Parathyroid adenoma (tissue), 2 donors: Measurements from ENCODE around the gene UACA.
"Not testable (repeated sequence)": the region's sequence is repeated elsewhere in the genome, so short reads cannot be mapped to it uniquely, and the experiment has no call there.

Source experiments
- H2AFZ ChIP-seq: fragments of 300-600 bp; sonication (generic); one replicate; pipeline ENCODE4 v1.7.0; 2017; ENCODE audit warnings: antibody characterized with exemption, mild to moderate bottlenecking
- H3K27ac ChIP-seq: fragments of 300-600 bp; sonication (generic); one replicate; pipeline ENCODE4 v1.7.0; 2017
- H3K27me3 ChIP-seq: fragments of 300-600 bp; sonication (generic); one replicate; pipeline ENCODE4 v1.7.0; 2017; ENCODE audit warnings: low read length; ENCODE audit not compliant: control insufficient read depth, insufficient read depth
- H3K36me3 ChIP-seq: fragments of 300-600 bp; sonication (generic); one replicate; pipeline ENCODE4 v1.7.0; 2017; ENCODE audit warnings: low read length; ENCODE audit not compliant: control insufficient read depth, insufficient read depth
- H3K4me1 ChIP-seq: fragments of 300-600 bp; sonication (generic); one replicate; pipeline ENCODE4 v1.7.0; 2017; ENCODE audit warnings: control low read depth
- H3K4me2 ChIP-seq: fragments of 300-600 bp; sonication (generic); one replicate; pipeline ENCODE4 v1.7.0; 2017; ENCODE audit warnings: low read length
- H3K4me3 ChIP-seq: fragments of 300-600 bp; sonication (generic); one replicate; pipeline ENCODE4 v1.7.0; 2017; ENCODE audit warnings: low read depth, low read length
- H3K79me2 ChIP-seq: fragments of 300-600 bp; sonication (generic); one replicate; pipeline ENCODE4 v1.7.0; 2017; ENCODE audit warnings: control low read depth
- H3K9ac ChIP-seq: fragments of 300-600 bp; sonication (generic); one replicate; pipeline ENCODE4 v1.7.0; 2017; ENCODE audit warnings: mild to moderate bottlenecking
- H3K9me3 ChIP-seq: fragments of 300-600 bp; sonication (generic); one replicate; pipeline ENCODE4 v1.7.0; 2017; ENCODE audit warnings: low read length; ENCODE audit not compliant: control insufficient read depth
- TF ChIP-seq, protein P1 (sequence below): fragments of 300-600 bp; sonication (generic); IDR thresholded peaks from one replicate; pipeline ENCODE4 v1.7.0; 2017; ENCODE audit warnings: antibody characterized with exemption, mild to moderate bottlenecking
- donor health status: primary hyperparathyroidism.

UACA gene

DNA sequence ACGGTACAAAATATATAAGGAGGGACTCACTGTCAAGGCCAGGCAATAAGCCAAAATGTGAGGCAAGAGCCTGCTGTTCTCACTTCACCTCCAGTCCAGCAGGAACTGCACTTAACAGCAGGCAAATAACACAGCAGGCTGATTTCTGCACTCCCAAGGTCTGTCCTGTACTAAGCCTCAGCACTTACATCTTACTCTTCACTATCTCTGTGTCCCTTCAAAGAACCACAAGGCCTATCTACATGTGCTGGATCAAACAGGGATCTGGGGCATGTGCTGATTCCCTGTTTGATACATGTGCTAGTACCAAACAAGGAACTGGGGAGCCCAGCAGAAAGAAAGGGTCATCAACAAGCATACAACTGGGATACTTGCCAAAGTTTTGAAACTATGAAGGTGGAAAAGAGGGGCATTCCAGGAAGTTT, 22.2 kb downstream of the UACA start:
- H2AFZ ChIP-seq = no peak overlapping the region
- TF ChIP-seq, protein P1, sequence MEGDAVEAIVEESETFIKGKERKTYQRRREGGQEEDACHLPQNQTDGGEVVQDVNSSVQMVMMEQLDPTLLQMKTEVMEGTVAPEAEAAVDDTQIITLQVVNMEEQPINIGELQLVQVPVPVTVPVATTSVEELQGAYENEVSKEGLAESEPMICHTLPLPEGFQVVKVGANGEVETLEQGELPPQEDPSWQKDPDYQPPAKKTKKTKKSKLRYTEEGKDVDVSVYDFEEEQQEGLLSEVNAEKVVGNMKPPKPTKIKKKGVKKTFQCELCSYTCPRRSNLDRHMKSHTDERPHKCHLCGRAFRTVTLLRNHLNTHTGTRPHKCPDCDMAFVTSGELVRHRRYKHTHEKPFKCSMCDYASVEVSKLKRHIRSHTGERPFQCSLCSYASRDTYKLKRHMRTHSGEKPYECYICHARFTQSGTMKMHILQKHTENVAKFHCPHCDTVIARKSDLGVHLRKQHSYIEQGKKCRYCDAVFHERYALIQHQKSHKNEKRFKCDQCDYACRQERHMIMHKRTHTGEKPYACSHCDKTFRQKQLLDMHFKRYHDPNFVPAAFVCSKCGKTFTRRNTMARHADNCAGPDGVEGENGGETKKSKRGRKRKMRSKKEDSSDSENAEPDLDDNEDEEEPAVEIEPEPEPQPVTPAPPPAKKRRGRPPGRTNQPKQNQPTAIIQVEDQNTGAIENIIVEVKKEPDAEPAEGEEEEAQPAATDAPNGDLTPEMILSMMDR = no peak

DNA sequence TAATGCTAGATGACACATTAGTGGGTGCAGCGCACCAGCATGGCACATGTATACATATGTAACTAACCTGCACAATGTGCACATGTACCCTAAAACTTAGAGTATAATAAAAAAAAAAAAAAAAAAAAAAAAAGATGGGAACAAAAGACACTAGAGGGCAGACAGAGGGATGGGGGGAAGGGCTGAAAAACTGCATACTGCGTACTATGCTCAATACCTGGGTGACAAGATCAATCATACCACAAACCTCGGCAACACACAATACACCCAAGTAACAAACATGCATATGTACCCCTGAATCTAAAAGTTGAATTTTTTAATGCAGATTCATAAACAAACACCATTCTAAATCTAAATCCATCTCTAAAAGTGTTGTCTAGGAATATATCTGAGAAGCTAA, 28.3 kb downstream of the UACA start:
- H3K4me2 ChIP-seq, H3K9me3 ChIP-seq, H2AFZ ChIP-seq, H3K36me3 ChIP-seq, H3K79me2 ChIP-seq, H3K4me1 ChIP-seq, H3K9ac ChIP-seq, H3K27ac ChIP-seq, H3K27me3 ChIP-seq, H3K4me3 ChIP-seq: not testable (repeated sequence)

More for the DNA sequence above, 22.2 kb downstream of the UACA start:
- Histone ChIP-seq H3K4me2 (no peak overlapping the region), H3K4me3 (no peak overlapping the region), H3K36me3 (no peaks in the 10 kb centered on the region), H3K79me2 (no peaks in the 10 kb centered on the region), H3K9me3 (no peaks in the 10 kb centered on the region), H3K9ac (no peak overlapping the region), H3K4me1 (peaks cover 3% of the 10 kb centered on the region), H3K27ac (peak overlapping the region; percentile 37), H3K27me3 (no peaks in the 10 kb centered on the region)

DNA sequence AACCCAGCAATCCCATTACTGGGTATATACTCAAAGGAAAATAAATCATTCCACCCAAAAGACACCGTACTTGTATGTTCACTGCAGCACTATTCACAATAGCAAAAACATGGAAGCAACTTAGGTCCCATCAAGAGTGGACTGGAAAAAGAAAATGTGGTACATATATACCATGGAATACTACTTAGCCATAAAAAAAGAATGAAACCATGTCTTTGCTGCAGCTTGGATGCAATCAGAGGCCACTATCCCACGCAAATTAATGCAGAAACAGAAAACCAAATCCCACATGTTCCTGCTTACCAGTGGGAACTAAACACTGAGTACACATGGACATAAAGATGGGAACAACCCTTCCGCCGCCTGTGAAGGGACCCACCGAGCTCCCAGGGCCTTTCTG, 34.2 kb downstream of the UACA start:
- Histone ChIP-seq H3K4me3 (no peak overlapping the region), H3K9ac (no peak overlapping the region), H2AFZ (no peak overlapping the region), H3K27me3 (no peaks in the 10 kb centered on the region), H3K4me2 (no peak overlapping the region), H3K36me3 (no peaks in the 10 kb centered on the region), H3K79me2 (no peaks in the 10 kb centered on the region), H3K4me1 (no peaks in the 10 kb centered on the region), H3K27ac (no peak overlapping the region), H3K9me3 (no peaks in the 10 kb centered on the region)
- TF ChIP-seq, protein P1 = no peak

DNA sequence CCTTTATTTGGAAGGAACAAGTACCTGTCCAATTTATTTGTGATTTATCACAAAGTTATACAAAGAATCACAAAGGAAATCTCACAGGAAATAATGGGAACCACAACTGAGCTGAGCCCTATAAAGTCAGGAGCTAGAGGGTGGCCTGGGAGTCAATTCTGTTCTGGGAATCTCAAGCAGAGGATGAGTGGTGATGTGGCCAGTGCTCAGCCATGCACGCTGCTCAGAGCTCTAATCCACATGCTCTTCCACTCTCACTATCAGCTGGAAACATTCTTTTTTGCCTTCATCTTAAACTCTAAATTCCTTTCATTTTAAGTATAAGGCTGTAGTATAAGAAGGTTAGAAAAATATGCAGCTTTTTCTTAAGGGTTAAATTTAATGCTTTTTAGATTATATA, 36.6 kb downstream of the UACA start:
- Histone ChIP-seq H3K4me1 (no peaks in the 10 kb centered on the region), H3K27ac (no peak overlapping the region), H3K79me2 (no peaks in the 10 kb centered on the region), H3K4me3 (no peak overlapping the region), H3K9ac (no peak overlapping the region), H3K36me3 (no peaks in the 10 kb centered on the region), H3K27me3 (no peaks in the 10 kb centered on the region), H3K9me3 (no peaks in the 10 kb centered on the region), H2AFZ (no peak overlapping the region), H3K4me2 (no peak overlapping the region)
- TF ChIP-seq, protein P1 = no peak

DNA sequence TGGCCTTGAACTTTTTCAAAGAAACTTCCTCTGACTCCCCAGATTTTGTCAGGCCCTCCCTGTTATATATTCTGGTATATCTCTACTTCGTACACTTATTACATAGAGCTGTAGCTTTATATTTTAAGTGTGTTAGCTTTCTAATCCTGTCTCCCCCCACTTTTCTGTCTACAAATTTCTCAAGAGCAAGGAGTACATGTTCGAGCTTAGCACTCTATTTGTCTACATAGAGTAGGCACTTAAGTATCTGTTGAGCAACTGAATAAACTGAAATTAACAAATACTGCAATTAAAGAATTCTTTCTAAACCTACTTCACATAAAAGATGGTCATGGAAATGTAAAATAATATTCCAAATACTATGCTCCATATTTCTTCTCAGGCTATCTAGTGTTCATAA, 39.4 kb downstream of the UACA start:
- Histone ChIP-seq H3K27me3 (no peaks in the 10 kb centered on the region), H3K36me3 (no peaks in the 10 kb centered on the region), H3K4me2 (no peak overlapping the region), H3K9ac (no peak overlapping the region), H2AFZ (no peak overlapping the region), H3K79me2 (no peaks in the 10 kb centered on the region), H3K4me3 (no peak overlapping the region), H3K9me3 (no peaks in the 10 kb centered on the region), H3K4me1 (no peaks in the 10 kb centered on the region), H3K27ac (no peak overlapping the region)
- TF ChIP-seq, protein P1 = no peak
